Liver (tissue), 3 donors: ENCODE results near the gene MPP3.

Experiments used
- EGR1 ChIP-seq, 2 donors: IDR thresholded peaks; 2 replicates each; pipeline ENCODE4 v1.6.1; 2016 to 2018; ENCODE audit warnings: antibody characterized with exemption in 2 of 2, low read depth in 2 of 2
- HNF4A ChIP-seq, 2 donors: conservative IDR thresholded peaks; 2 replicates each; pipeline ENCODE4 v1.6.1; 2016; ENCODE audit warnings: antibody characterized with exemption in 2 of 2, mild to moderate bottlenecking in 2 of 2
- JUND ChIP-seq, 2 donors: IDR thresholded peaks; 2 replicates each; pipeline ENCODE4 v1.6.1; 2016; ENCODE audit warnings: antibody characterized with exemption in 2 of 2
- NR2F2 ChIP-seq: IDR thresholded peaks from 2 replicates; pipeline ENCODE4 v1.6.1; 2016; ENCODE audit warnings: antibody characterized with exemption
- RAD21 ChIP-seq, 2 donors: IDR thresholded peaks; 2 replicates each; pipeline ENCODE4 v1.6.1; 2016; ENCODE audit warnings: antibody characterized with exemption in 2 of 2, mild to moderate bottlenecking in 2 of 2
- RXRA ChIP-seq, 2 donors: IDR thresholded peaks; 2 replicates each; pipeline ENCODE4 v1.6.1; 2017 to 2018; ENCODE audit warnings: antibody characterized with exemption in 2 of 2, mild to moderate bottlenecking in 1 of 2
- SP1 ChIP-seq: IDR thresholded peaks from 2 replicates; pipeline ENCODE4 v1.6.1; 2018; ENCODE audit warnings: antibody characterized with exemption, mild to moderate bottlenecking
- TAF1 ChIP-seq: conservative IDR thresholded peaks from 2 replicates; pipeline ENCODE4 v1.6.1; 2016; ENCODE audit warnings: antibody characterized with exemption, mild to moderate bottlenecking
- YY1 ChIP-seq: IDR thresholded peaks from 2 replicates; pipeline ENCODE4 v1.6.1; 2016; ENCODE audit warnings: antibody characterized with exemption, mild to moderate bottlenecking
- TF ChIP-seq, protein P1 (sequence below): fragments of 150-350 bp; IDR thresholded peaks from 2 replicates; pipeline ENCODE4 v1.5.1; 2017; ENCODE audit warnings: improper control_type of control experiment, low read depth, low read length; ENCODE audit not compliant: missing input control
- TF ChIP-seq, protein P2 (sequence below): IDR thresholded peaks from 2 replicates; pipeline ENCODE4 v1.6.1; 2016; ENCODE audit warnings: antibody characterized with exemption, mild to moderate bottlenecking
- TF ChIP-seq, protein P3 (sequence below): IDR thresholded peaks from 2 replicates; pipeline ENCODE4 v1.6.1; 2016; ENCODE audit warnings: antibody characterized with exemption
- TF ChIP-seq, protein P4 (sequence below): IDR thresholded peaks from 2 replicates; pipeline ENCODE4 v1.6.1; 2016; ENCODE audit warnings: antibody characterized with exemption
- donor health status: healthy.
- donor health status: healthy.

DNA sequence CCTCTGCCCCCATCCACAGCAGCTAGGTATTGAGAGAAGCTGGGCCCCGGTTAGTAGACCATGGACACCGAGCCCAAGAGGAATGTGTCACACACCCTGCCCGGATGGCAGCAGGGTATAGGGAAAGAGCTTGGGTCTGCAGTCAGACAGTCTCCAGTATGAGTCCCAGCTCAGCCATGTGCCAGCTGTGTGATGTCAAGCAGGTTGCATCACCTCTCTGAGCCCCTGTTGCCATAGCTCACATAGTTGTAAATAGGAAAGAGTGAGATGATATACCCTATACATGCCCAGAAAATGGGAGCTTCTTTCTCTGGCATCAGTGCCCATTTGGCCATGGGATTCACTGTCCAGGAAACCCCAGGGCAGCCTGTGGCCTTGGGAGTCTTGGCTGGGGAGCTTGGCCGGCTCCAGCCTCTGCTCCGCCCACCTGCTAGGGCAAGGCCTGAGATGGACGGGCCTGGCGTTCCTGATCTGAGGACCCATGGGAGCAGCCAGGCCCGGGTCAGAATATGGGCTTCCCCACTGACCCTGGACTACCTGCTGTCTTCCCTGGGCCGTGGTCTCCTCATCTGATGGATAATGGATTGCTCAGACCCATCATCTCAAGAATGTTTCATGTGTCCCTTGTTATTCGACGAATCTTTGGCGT, 27.3 kb upstream of the MPP3 start:
- TF ChIP-seq YY1 (no peak), TAF1 (no peak), SP1 (no peak), RAD21 (IDR thresholded peaks at IDR 0.05) (no peak), NR2F2 (no peak), EGR1 (IDR thresholded peaks at IDR 0.05; ENCODE audit: low read depth in 2 of 2) (no peak), HNF4A (conservative IDR thresholded peaks at IDR 0.05) (no peak), JUND (IDR thresholded peaks at IDR 0.05) (no peak), RXRA (IDR thresholded peaks at IDR 0.05) (no peak)
- TF ChIP-seq, protein P1, sequence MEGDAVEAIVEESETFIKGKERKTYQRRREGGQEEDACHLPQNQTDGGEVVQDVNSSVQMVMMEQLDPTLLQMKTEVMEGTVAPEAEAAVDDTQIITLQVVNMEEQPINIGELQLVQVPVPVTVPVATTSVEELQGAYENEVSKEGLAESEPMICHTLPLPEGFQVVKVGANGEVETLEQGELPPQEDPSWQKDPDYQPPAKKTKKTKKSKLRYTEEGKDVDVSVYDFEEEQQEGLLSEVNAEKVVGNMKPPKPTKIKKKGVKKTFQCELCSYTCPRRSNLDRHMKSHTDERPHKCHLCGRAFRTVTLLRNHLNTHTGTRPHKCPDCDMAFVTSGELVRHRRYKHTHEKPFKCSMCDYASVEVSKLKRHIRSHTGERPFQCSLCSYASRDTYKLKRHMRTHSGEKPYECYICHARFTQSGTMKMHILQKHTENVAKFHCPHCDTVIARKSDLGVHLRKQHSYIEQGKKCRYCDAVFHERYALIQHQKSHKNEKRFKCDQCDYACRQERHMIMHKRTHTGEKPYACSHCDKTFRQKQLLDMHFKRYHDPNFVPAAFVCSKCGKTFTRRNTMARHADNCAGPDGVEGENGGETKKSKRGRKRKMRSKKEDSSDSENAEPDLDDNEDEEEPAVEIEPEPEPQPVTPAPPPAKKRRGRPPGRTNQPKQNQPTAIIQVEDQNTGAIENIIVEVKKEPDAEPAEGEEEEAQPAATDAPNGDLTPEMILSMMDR, result no peak
- TF ChIP-seq, protein P2, sequence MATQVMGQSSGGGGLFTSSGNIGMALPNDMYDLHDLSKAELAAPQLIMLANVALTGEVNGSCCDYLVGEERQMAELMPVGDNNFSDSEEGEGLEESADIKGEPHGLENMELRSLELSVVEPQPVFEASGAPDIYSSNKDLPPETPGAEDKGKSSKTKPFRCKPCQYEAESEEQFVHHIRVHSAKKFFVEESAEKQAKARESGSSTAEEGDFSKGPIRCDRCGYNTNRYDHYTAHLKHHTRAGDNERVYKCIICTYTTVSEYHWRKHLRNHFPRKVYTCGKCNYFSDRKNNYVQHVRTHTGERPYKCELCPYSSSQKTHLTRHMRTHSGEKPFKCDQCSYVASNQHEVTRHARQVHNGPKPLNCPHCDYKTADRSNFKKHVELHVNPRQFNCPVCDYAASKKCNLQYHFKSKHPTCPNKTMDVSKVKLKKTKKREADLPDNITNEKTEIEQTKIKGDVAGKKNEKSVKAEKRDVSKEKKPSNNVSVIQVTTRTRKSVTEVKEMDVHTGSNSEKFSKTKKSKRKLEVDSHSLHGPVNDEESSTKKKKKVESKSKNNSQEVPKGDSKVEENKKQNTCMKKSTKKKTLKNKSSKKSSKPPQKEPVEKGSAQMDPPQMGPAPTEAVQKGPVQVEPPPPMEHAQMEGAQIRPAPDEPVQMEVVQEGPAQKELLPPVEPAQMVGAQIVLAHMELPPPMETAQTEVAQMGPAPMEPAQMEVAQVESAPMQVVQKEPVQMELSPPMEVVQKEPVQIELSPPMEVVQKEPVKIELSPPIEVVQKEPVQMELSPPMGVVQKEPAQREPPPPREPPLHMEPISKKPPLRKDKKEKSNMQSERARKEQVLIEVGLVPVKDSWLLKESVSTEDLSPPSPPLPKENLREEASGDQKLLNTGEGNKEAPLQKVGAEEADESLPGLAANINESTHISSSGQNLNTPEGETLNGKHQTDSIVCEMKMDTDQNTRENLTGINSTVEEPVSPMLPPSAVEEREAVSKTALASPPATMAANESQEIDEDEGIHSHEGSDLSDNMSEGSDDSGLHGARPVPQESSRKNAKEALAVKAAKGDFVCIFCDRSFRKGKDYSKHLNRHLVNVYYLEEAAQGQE, result no peak
- TF ChIP-seq, protein P3, sequence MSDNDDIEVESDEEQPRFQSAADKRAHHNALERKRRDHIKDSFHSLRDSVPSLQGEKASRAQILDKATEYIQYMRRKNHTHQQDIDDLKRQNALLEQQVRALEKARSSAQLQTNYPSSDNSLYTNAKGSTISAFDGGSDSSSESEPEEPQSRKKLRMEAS, result no peak
- TF ChIP-seq, protein P4, sequence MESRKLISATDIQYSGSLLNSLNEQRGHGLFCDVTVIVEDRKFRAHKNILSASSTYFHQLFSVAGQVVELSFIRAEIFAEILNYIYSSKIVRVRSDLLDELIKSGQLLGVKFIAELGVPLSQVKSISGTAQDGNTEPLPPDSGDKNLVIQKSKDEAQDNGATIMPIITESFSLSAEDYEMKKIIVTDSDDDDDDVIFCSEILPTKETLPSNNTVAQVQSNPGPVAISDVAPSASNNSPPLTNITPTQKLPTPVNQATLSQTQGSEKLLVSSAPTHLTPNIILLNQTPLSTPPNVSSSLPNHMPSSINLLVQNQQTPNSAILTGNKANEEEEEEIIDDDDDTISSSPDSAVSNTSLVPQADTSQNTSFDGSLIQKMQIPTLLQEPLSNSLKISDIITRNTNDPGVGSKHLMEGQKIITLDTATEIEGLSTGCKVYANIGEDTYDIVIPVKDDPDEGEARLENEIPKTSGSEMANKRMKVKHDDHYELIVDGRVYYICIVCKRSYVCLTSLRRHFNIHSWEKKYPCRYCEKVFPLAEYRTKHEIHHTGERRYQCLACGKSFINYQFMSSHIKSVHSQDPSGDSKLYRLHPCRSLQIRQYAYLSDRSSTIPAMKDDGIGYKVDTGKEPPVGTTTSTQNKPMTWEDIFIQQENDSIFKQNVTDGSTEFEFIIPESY, result no peak
